Fibroblast of skin of scalp (primary cell): ENCODE measurements around the gene TSC22D3. TPM values are rescaled to one million over a fixed set of nuclear protein-coding genes. Genes with fewer than 3 reads are reported as not detected.
A peak's percentile ranks its signal among the peaks of the same experiment; 100 is the strongest.
"Not testable (repeated sequence)": the region's sequence is repeated elsewhere in the genome, so short reads cannot be mapped to it uniquely, and the experiment has no call there.

Experiments used
- DNase-seq: peaks from one replicate; pipeline ENCODE4 v3.0.0-alpha.2; 2013
- polyA plus RNA-seq, 2 experiments: library from polyadenylated mRNA; unstranded; fragments of 120-200 nt; gene quantifications; one replicate each; pipeline ENCODE4 v1.2.1, GENCODE V29; 2013; ENCODE audit not compliant: insufficient read length in 2 of 2

TSC22D3 gene
- polyA plus RNA-seq (2013, experiment 1 of 2; ENCODE audit: insufficient read length): 38.9 TPM
- polyA plus RNA-seq (2013, experiment 2 of 2; ENCODE audit: insufficient read length): 42.1 TPM

- DNase-seq: peak; percentile 63
Observed at GRCh38 chrX:107775734-107776511, at the start of gene TSC22D3. Gene TSC22D3, minus strand, starts transcription at chrX:107775787. Its CDS starts 368 bp downstream, at chrX:107775419.

GRCh38 chrX:107823456-107823855 lies 47.9 kb upstream of the TSC22D3 start:
- DNase-seq: peak; percentile 75

DNA sequence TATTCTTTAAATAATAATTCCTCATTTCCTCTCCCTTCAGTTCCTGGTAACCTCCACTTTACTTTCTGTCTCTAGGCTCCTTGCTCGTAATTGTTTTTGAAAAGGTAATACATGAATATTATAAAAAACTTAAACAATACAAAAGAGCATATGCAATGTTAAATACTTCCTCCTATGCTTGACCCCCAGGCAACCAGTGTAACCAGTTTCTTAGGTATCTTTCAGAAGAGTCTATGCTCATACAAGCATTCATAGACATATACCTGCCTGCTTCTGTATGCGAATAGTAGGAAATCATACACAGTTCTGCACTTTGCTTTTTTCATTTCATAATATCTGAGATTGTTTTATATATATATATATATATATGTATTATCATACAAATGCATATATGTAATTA lies 47.5 kb upstream of the TSC22D3 start:
- no peak for DNase-seq

DNA sequence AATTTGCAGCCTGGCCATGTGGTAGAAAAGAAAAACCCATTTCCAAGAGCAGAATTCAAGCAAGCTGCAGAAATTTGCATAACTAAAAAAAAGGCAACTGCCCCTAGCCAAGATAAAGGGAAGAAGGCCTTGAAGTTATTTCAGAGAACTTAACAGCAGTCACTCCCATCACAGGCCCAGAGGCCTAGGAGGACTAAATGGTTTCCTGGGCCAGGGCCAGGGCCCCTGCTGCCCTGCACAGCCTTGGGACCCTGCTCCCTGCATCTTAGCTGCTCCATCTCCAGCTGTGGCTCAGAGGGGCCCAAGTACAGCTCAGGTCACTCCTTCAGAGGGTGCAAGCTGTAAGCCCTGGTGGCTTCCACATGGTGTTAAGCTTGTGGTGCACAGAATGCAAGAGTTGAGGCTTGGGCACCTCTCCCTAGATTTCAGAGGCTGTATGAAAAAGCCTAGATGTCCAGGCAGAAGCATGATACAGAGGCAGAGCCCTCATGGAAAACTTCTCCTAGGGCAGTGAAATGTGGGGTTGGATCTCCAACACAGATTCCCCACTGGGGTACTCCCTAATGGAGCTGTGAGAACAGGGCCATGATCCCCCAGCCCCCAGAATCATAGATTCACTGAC lies 43.4 kb upstream of the TSC22D3 start:
- no peak for DNase-seq

DNA sequence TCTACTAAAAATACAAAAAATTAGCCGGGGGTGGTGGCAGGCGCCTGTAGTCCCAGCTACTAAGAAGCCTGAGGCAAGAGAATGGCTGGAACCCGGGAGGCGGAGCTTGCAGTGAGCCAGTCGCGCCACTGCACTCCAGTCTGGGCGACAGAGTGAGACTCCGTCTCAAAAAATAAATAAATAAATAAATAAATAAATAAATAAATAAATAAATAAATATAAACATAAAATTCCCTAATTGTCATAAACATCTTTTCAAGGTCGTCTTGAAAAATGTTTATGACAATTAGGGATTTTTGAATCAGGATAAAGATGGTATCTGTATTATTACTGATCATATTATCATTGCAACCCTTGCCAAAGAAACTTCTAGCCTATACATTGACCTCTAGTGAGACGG lies 34.5 kb upstream of the TSC22D3 start:
- not testable (repeated sequence) for DNase-seq

DNA sequence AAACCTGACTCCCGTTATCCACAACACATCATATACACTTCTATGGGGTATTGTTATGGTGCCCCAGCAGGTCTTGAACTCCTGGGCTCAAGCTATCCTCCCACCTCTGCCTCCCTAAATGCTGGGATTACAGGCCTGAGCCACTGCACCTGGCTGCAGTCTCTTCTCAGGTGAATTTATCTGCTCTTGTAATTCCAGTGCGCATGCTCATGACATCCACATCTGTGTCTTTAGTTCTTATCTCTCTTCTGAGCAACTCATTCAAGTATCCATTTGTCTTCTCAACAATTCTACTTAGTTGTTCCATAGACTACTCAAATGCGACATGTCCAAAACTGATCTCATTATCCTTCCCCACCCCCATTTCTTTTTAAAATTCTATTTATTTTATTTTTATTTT lies 29.6 kb upstream of the TSC22D3 start:
- DNase-seq: no peak

DNA sequence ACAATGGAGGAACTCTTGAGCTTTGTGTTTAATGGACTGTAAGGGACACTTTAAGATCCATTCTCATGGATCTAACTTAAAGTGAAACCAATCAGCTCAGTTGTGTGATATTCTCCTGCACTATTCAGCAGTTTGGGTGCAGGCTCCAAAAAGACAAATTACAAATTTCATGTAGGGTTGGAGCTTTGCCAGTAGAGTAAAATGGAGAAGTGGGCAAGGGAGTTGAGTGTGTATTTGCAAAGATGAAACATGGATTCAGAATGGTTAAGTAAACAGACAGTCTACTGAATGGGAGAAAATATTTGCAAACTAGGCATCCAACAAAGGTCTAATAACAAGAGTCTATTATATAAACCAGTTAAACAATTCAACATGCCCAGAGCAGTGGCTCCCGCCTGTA lies 28.8 kb upstream of the TSC22D3 start:
- DNase-seq: no peak

DNA sequence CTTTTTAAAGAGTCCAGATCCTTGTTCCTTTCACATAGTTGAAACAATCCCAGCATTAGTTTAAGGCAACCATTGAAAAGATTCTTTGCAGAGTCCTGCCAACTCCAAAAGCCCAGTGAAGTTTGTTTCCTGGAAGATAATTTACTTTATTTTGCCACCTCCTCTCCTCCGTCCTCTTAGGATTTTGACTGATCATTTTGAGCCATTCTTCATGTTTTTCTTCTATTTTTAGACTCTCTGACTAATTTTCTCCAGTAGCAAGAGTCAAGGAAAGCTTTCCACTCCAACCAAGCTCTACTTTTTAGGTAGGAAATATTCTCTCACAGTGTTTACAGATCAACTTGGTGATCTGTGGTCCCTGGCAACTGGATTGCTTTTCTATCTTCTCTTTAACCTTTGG lies 12.2 kb upstream of the TSC22D3 start:
- DNase-seq: no peak

- DNase-seq: no peak
Observed at GRCh38 chrX:107780525-107780924, 4.9 kb upstream of the TSC22D3 start.

DNA sequence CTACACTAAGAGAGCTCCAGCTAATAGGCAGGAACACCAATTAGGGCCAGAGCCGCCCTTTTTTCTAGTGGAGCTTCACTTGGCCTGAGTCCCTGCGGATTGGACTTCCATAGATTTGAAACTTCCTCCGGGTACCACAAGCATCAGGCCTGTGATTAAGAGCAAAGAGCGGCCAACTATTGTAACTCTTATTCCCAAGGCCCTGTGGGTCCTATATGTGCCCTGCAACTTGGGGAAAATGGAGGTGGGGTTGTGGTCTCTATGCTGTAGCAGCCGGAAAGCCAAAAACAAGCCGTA lies 1.9 kb upstream of the TSC22D3 start, which contains the start of gene NCBP2L:
Gene NCBP2L, plus strand, starts transcription at position 198 of the 297 bp plus-strand sequence. CDS start 16,488 bp downstream, outside the sequence.
- DNase-seq: no peak

DNA sequence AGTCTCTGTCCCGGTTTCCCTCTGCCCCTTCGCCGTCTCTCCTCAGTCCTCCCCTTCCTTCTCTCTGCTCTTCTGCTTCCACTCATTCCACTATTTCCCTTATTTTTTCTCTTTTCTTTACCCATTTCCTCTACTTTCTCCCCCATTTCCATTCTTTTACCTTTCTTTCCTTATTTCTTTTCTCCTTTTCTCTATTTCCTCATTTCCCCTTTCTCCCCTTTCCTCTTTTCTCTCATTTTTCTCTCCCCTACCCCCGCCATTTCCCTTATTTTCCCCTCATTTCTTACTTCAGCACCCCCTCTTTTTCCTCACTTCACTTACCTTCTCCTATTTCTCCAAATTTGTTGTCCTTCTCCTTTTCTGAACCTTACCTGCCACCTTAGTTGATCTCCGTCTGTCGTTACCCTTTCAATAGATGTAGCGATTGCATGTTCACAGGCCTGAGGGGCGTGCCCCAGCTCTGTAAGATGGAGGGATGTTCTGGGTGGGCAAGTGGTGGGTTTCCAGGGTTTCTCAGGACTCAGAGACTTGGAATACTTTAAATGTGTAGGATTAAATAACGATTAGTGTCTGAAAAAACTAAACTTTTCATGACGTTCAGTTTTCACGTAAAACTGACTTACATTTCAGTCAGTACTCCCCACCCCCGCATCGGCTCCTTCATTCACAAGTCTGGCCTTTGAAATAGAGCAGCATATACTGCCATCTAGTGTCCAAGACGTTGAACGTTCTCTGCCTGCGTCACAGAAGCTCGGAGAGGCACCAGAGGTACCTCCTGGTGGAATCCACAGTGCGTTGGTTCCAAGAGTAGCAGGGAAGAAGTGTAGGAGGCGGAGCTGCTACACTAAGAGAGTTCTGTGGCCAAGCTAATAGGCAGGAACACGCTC lies 1.3 kb upstream of the TSC22D3 start:
- DNase-seq: peak; percentile 83

- no peak for DNase-seq
Observed at GRCh38 chrX:107775000-107775733, 420 bp downstream of the TSC22D3 start.

DNA sequence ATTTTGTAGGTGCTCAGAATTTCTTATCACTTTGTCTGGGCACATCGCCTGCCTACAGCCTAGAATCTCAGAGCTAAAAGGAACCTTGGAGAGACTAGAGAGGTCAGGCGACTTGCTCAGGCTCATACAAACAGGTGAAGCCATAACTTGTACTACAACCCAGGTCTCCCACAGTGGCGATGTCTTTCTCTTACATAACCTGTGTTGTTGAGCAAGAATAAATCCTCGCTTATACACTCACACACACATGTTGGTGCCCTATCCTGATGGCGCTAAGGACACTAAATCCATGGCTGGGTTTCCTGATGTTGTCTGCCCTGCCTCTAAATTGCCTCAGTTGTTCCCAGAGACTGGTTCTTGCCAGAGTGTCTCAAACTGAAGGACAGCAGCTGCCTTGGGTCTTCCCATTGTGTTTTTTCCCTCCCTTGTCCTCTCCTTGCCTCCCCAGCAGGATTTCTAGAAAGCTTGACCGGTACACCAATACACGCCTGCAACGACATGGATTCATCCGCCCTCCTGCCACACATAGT lies 1.6 kb downstream of the TSC22D3 start:
- DNase-seq: no peak

DNA sequence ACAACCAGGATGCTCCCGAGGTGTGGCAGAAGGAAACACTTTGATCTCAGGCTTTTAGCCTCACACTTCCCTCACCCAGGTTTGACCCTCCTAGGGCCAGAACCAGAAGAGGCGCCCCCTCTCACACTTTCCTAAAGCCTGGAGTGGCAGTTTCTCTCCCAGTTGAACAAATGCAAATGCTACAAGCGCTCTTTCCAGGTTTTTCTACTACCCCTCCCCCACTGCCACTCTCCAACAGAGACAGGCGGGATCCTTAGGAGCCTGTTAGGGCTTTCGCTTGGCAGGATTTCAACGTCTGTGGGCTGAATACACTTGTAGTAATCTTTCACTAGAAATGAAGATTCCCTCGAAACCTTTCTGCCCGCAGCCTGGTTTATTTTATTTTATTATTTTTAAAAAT lies 2.4 kb downstream of the TSC22D3 start:
- DNase-seq: no peak

GRCh38 chrX:107769581-107770317 lies 5.8 kb downstream of the TSC22D3 start:
- DNase-seq: no peak

GRCh38 chrX:107768051-107768450 lies 7.5 kb downstream of the TSC22D3 start:
- no peak for DNase-seq

- peak; percentile 49 for DNase-seq
Observed at GRCh38 chrX:107766470-107767150, 9.0 kb downstream of the TSC22D3 start.

DNA sequence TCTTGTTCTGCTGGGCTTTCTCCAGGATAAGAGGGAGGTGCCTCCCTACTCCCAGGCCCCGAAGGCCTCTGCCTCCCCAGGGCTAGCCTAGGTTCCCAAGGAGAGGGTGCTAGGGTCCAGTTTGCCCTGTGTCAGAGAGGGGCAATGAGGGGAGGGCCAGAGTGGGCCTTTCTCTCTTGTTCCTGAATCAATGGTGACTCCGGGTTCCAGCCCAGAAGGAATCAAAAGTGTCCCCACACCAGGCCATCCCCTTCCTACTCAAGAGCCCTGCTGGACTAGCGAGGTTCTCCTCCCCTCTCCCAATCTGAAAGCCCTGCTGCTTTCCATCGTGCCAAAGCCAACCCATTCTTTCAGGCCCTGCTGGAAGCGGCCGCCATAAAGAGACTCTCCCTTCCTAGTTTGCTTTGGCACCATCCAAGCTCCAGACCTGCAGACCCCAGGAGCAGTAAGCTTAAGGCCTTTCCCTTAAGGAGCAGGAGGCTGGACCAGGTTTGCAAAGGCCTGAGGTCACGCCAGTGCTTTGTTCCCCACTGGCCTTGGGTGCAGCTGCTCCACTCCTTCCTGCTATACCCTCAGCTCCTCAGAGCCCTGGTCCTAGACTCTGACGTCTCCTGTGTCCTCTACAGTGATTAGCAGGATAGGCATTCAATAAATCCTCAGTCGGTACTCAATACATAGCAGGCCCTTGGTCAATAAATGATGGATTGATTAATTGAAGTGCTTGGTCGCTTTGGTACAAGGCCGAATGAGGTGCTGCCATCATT lies 10.6 kb downstream of the TSC22D3 start:
- DNase-seq: no peak

DNA sequence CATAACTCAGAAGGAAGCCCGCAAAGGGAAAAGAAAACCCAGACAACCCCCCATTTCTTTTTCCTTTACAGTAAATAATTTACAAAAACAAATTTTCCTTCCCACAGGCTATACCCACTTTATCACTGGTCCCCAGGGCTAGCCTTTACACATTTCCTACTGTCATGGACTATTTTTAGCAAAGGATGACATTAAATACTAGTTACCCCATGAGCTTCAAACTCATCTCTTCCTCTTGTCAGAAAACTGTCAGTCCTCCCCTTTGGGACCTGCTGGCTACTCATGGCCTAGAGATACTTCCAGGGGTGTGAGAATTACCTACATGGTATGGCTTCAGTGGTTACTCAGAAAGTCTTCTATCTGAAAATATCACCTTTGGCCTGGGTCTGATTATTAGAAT lies 11.9 kb downstream of the TSC22D3 start:
- DNase-seq: no peak
